ENCODE results near the gene IL5. TPM values are rescaled to one million over a fixed set of nuclear protein-coding genes. Genes with fewer than 3 reads are reported as not detected.
A peak's percentile ranks its signal among the peaks of the same experiment; 100 is the strongest.
"Not testable (repeated sequence)": the region's sequence is repeated elsewhere in the genome, so short reads cannot be mapped to it uniquely, and the experiment has no call there.

IL5 gene
- total RNA-seq, 1 donor from 2014 or later = not detected

DNA sequence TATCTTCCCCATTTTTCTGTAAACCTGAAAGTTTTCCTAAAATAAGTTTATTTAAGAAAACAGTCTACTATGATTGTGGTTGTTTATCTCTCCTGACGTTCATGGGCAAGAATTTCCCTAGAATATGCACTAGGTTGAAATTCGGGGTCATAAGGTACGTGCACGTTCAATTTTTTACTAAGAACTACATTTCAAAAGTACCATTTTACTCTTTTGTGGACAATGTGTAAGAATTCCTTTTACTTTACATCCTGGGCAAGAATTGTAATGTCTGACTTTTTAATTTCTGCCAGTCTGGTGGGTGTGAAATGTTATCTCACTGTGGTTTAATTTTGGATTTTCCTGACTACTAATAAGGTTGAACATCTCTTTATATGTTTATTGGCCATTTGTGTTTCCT, 12.4 kb downstream of the IL5 start:
- DNase-seq (ENCODE audit: low read depth in 2 of 2) = no peak

- DNase-seq (ENCODE audit: low read depth in 2 of 2) = peak in 1 of 2 donors; percentile 23
These were observed 14.3 kb downstream of the IL5 start for GRCh38 chr5:132528866-132529634.

GRCh38 chr5:132528021-132528420, 15.3 kb downstream of the IL5 start:
- DNase-seq (ENCODE audit: low read depth in 2 of 2) = no peak

- DNase-seq (ENCODE audit: low read depth in 2 of 2) = no peak
These were observed 16.3 kb downstream of the IL5 start for GRCh38 chr5:132526974-132527564.

GRCh38 chr5:132526290-132526973, 16.9 kb downstream of the IL5 start:
- DNase-seq (ENCODE audit: low read depth in 2 of 2) = peak; percentile 29 to 51

GRCh38 chr5:132525299-132525724, 18.0 kb downstream of the IL5 start:
- DNase-seq (ENCODE audit: low read depth in 2 of 2) = no peak

GRCh38 chr5:132524877-132525276, 18.4 kb downstream of the IL5 start:
- DNase-seq (ENCODE audit: low read depth in 2 of 2) = not testable (repeated sequence)

GRCh38 chr5:132522067-132522466, 21.3 kb downstream of the IL5 start:
- not testable (repeated sequence) for DNase-seq (ENCODE audit: low read depth in 2 of 2)

DNA sequence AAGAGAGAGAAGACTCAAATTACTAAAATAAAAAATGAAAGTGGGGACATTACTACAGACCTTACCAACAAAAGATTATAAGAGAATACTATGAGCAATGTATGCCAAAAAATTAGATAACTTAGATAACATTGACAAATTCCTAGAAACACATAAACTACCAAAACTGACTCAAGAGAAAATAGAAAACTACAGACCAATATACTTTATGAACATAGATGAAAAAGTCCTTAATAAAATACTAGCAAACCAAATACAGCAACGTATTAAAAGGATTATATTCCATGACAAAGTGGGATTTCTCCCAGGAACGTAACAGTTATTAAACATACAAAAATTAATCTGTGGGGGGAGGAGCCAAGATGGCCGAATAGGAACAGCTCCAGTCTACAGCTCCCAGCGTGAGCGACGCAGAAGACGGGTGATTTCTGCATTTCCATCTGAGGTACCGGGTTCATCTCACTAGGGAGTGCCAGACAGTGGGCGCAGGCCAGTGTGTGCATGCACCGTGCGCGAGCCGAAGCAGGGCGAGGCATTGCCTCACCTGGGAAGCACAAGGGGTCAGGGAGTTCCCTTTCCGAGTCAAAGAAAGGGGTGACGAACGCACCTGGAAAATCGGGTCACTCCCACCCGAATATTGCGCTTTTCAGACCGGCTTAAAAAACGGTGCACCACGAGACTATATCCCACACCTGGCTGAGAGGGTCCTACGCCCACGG, 29.5 kb downstream of the IL5 start:
- DNase-seq (ENCODE audit: low read depth in 2 of 2) = not testable (repeated sequence)

GRCh38 chr5:132510076-132510475, 33.2 kb downstream of the IL5 start:
- DNase-seq (ENCODE audit: low read depth in 2 of 2) = peak in 1 of 2 donors; percentile 35

DNA sequence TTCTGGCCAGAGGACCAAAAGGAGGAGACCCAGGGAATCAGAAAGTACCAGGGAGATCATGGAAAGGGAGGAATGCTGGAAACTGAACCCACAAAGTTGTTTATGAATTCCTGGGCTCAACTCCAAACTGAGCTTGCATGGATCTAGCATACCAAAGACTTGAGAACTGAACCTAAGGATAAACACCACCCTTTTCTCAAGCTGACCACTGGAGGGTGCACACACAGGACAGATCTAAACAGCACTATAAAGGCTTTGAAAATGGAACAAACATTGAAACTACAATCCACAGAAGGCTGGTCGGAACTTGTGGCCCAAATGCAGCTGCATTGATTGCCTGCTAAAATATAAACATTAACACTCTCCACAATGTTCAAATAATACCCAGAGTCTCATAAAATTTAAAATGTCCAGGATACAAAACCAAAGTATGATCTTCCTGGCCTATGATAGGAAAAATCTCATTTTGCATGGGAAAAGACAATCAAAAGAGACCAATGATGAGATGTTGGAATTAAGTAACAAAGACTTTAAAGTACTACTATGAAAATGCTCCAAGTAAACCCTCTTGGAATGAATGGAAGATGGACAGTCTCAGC, 37.1 kb downstream of the IL5 start:
- peak in 1 of 2 donors; percentile 58 for DNase-seq (ENCODE audit: low read depth in 2 of 2)

DNA sequence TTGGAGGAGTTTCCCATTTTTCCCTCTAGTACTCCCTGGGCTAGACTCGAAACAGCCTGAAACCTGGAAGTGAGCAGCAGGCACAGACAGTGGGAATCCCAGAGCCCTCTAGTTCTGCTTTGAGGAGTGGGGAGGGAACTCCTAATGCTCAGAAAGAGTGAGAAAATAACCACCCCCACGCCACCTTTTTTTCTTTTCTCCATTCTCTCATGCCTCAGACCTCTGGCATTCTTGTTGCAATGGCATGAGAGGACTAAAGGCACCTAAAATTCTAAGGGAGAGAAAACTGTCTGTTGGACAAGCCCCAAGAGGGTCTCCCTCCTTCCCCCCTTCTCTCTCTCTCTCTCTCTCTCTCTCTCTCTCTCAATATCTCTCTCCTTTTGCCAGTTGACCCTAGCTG, 37.7 kb downstream of the IL5 start:
- no peak for DNase-seq (ENCODE audit: low read depth in 2 of 2)

DNA sequence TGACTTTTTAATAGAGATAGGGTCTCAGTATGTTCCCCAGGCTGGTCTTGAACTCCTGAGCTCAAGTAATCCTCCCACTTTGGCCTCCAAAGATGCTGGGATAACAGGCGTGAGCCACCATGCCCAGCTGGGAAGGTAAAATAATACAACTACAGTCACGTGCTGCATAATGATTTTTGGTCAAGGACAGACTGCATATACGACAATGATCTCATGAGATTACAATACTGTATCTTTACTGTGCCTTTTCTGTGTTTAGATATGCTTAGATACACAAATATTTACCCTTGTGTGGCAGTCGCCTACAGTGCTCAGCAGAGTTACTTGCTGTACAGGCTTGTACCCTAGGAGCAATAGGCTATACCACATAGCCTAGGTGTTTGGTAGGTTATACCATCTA, 38.6 kb downstream of the IL5 start:
- DNase-seq (ENCODE audit: low read depth in 2 of 2) = no peak

DNA sequence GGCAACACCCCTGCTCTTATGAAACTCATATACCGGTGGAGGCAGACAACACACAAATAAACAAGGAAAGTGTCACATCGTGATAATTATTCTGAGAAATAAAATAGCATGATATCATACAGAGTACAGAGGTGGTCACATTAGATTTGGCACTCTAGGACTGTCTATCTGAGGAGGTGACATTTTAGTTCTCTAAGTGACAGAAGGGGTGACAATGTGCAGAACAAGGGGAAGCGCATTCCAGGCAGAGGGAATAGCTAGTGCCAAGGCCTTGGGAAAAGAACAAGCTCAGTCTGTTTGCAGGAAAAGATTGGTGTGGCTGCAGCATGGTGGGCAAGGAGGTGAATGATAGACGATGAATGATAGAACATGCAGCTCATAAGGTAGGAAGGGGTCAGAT, 40.1 kb downstream of the IL5 start:
- DNase-seq (ENCODE audit: low read depth in 2 of 2) = no peak

GRCh38 chr5:132501961-132502931, 41.1 kb downstream of the IL5 start:
- DNase-seq (ENCODE audit: low read depth in 2 of 2) = no peak

DNA sequence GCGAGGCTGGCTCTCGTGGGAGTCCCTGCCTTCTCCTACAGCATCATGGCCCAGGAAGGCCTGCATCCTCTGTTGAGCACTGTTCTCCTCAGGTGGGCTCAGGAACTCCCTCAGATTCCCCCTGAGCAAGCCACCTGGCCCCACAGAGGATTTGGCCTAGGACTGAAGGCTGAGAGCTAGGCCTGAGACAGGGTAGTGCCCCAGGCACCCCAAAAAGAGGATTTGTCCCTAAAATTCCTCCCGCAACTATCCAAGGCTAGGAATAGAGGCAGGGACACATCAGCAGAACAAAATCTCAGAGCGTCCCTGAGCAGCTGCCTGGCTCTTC, 41.7 kb downstream of the IL5 start:
- DNase-seq (ENCODE audit: low read depth in 2 of 2) = no peak

GRCh38 chr5:132500931-132501628, 42.2 kb downstream of the IL5 start:
- DNase-seq (ENCODE audit: low read depth in 2 of 2) = peak; percentile 36 to 73

DNA sequence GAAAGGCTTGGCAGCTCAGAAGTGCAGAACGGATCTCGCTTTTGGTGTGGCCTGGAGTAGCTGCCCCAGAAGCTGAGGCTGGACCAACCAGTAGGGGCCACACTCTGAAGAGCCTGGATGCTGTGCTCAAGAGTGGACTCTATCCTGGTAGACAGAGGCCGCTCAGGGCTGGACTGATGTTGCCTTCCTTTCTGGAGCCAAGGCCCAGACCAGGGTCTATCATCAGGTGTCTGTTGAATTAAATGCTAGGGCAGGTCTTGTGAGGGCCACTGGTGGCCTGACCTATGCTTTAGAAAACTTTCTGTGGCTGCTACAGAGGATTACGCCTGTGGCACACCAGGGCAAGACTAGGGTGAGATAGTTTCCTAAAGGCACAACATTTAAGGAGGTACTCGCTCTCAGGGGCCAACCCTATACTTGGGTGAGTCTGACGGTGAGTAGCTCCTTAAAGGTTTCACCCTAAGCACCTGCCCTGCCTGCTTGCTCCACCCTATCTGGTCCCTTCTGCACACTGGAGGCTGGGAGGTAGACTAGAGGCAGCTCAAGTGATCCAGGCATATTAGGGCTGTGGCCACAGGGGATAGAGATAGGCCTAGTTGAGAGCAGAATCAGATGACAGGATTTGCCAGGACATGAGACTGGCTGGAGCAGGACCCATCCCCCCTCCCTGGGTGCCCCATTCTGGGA, 42.9 kb downstream of the IL5 start:
- DNase-seq (ENCODE audit: low read depth in 2 of 2) = no peak

Data from dermis microvascular lymphatic vessel endothelial cell (primary cell).